Neuronal stem cell (in vitro differentiated cells): ENCODE measurements around the gene LRTM1.

ENCODE experiments used
- DNase-seq: peaks from one replicate; pipeline ENCODE4 v3.0.0-alpha.2; 2013; ENCODE audit warnings: low spot score
- H2AFZ ChIP-seq: one replicate; pipeline ENCODE4 v1.6.1; 2013; ENCODE audit warnings: mild to moderate bottlenecking, low read length, inconsistent platforms
- H2AK5ac ChIP-seq: 2 replicates; pipeline ENCODE4 v1.6.1; 2013; ENCODE audit warnings: low read depth, mild to moderate bottlenecking, inconsistent platforms, low read length, moderate library complexity, mixed read lengths
- H2BK120ac ChIP-seq: 2 replicates; pipeline ENCODE4 v1.6.1; 2013; ENCODE audit warnings: low read depth, mild to moderate bottlenecking, inconsistent platforms, low read length, moderate library complexity, mixed read lengths
- H2BK12ac ChIP-seq: one replicate; pipeline ENCODE4 v1.6.1; 2013; ENCODE audit warnings: low read length, inconsistent platforms
- H2BK15ac ChIP-seq: 2 replicates; pipeline ENCODE4 v1.6.1; 2013; ENCODE audit warnings: mild to moderate bottlenecking, low read length, inconsistent platforms, mixed read lengths
- H2BK5ac ChIP-seq: one replicate; pipeline ENCODE4 v1.6.1; 2013; ENCODE audit warnings: inconsistent platforms, mild to moderate bottlenecking, low read length, moderate library complexity
- H3K14ac ChIP-seq: one replicate; pipeline ENCODE4 v1.6.1; 2013; ENCODE audit warnings: low read length, inconsistent platforms
- H3K18ac ChIP-seq: 2 replicates; pipeline ENCODE4 v1.6.1; 2013; ENCODE audit warnings: low read length, inconsistent platforms
- H3K23ac ChIP-seq: 2 replicates; pipeline ENCODE4 v1.6.1; 2013; ENCODE audit warnings: low read depth, mild to moderate bottlenecking, mixed read lengths, low read length, inconsistent platforms; ENCODE audit not compliant: poor library complexity
- H3K27ac ChIP-seq: replicated peaks from 3 replicates; pipeline ENCODE4 v1.5.1; 2013; ENCODE audit warnings: low read length, inconsistent platforms
- H3K27me3 ChIP-seq, 3 experiments: 2 replicates each; pipeline ENCODE4 v1.6.1; 2013; ENCODE audit warnings: low read length in 3 of 3, mild to moderate bottlenecking in 2 of 3, inconsistent platforms in 1 of 3, low read depth in 1 of 3, mixed read lengths in 1 of 3, moderate library complexity in 1 of 3; ENCODE audit not compliant: control insufficient read depth in 3 of 3, insufficient read depth in 3 of 3
- H3K36me3 ChIP-seq, 2 donors: replicated peaks in 1 of 2; 2 replicates each; pipeline ENCODE4 v1.6.1; 2013; ENCODE audit warnings: low read length in 2 of 2; ENCODE audit not compliant: control insufficient read depth in 2 of 2, insufficient read depth in 2 of 2
- H3K4ac ChIP-seq: 2 replicates; pipeline ENCODE4 v1.6.1; 2013; ENCODE audit warnings: inconsistent platforms, mild to moderate bottlenecking, low read length, moderate library complexity
- H3K4me1 ChIP-seq, 2 donors: 1 replicate in 1 of 2; 2 replicates in 1 of 2; pipeline ENCODE4 v1.6.1; 2013; ENCODE audit warnings: low read length in 2 of 2, low read depth in 1 of 2; ENCODE audit not compliant: control insufficient read depth in 2 of 2, insufficient read depth in 1 of 2
- H3K4me2 ChIP-seq: one replicate; pipeline ENCODE4 v1.6.1; 2013; ENCODE audit warnings: mild to moderate bottlenecking, low read length, inconsistent platforms; ENCODE audit not compliant: insufficient read depth, poor library complexity, severe bottlenecking
- H3K4me3 ChIP-seq, 2 donors: 2 replicates each; pipeline ENCODE4 v1.5.1; 2013; ENCODE audit warnings: low read length in 2 of 2, mild to moderate bottlenecking in 2 of 2, inconsistent platforms in 1 of 2, moderate library complexity in 1 of 2
- H3K79me1 ChIP-seq: one replicate; pipeline ENCODE4 v1.6.1; 2013; ENCODE audit warnings: low read depth, mild to moderate bottlenecking, inconsistent platforms, low read length, moderate library complexity
- H3K9ac ChIP-seq: one replicate; pipeline ENCODE4 v1.6.1; 2013; ENCODE audit warnings: mild to moderate bottlenecking, low read depth, low read length, inconsistent platforms; ENCODE audit not compliant: poor library complexity
- H3K9me3 ChIP-seq, 2 donors: replicated peaks in 1 of 2; 2 replicates each; pipeline versions ENCODE3 to v1.6.1; 2013; ENCODE audit warnings: low read length in 2 of 2, mild to moderate bottlenecking in 2 of 2, inconsistent platforms in 1 of 2, low read depth in 1 of 2, mixed read lengths in 1 of 2, moderate library complexity in 1 of 2; ENCODE audit not compliant: control insufficient read depth in 2 of 2, insufficient read depth in 1 of 2
- H4K8ac ChIP-seq: one replicate; pipeline ENCODE4 v1.6.1; 2013; ENCODE audit warnings: low read depth, mild to moderate bottlenecking, inconsistent platforms, low read length, moderate library complexity
- H4K91ac ChIP-seq: one replicate; pipeline ENCODE4 v1.6.1; 2013; ENCODE audit warnings: low read length, low read depth, mild to moderate bottlenecking, inconsistent platforms; ENCODE audit not compliant: poor library complexity
- WGBS, 2 donors: extraction: QIAGEN DNeasy Blood & Tissue Kit; methylation state at CpG; one replicate each; pipeline ENCODE4 v1.1.7; 2013; ENCODE audit warnings: missing lambda C conversion rate in 2 of 2, mixed read lengths in 1 of 2; ENCODE audit not compliant: insufficient read length in 2 of 2, insufficient replicate concordance in 1 of 2; ENCODE audit errors: extremely low coverage in 2 of 2; 5-methylcytosine and 5-hydroxymethylcytosine counted together

LRTM1 gene

GRCh38 chr3:54960082-54960481 lies 32.2 kb upstream of the LRTM1 start:
- Histone ChIP-seq H2AK5ac (no peak overlapping the region), H3K4me3 (no peak overlapping the region), H3K27me3 (no peaks in the 10 kb centered on the region), H3K4me2 (no peak overlapping the region), H2BK5ac (no peak overlapping the region), H3K14ac (no peak overlapping the region), H3K9ac (no peak overlapping the region), H2AFZ (no peak overlapping the region), H3K79me1 (no peaks in the 10 kb centered on the region), H3K36me3 (no peaks in the 10 kb centered on the region), H4K91ac (no peak overlapping the region), H3K18ac (no peak overlapping the region), H3K9me3 (no peaks in the 10 kb centered on the region), H3K23ac (no peak overlapping the region), H4K8ac (no peak overlapping the region), H3K27ac (no peak overlapping the region), H2BK12ac (no peak overlapping the region), H3K4me1 (peaks cover 0 to 8% of the 10 kb centered on the region in 2 donors), H2BK120ac (no peak overlapping the region), H2BK15ac (no peak overlapping the region), H3K4ac (no peak overlapping the region)
- WGBS, 2 donors, result no CpG with 5 or more reads among the region's 1 CpG
- DNase-seq, result no peak

GRCh38 chr3:54957711-54958110 lies 29.9 kb upstream of the LRTM1 start:
- Histone ChIP-seq H3K23ac (no peak overlapping the region), H3K36me3 (no peaks in the 10 kb centered on the region), H2AFZ (no peak overlapping the region), H4K91ac (no peak overlapping the region), H3K4me1 (peaks cover 9 to 11% of the 10 kb centered on the region in 2 donors), H3K27ac (no peak overlapping the region), H3K79me1 (no peaks in the 10 kb centered on the region), H3K18ac (no peak overlapping the region), H3K4me3 (no peak overlapping the region), H2BK5ac (no peak overlapping the region), H2BK12ac (no peak overlapping the region), H3K4me2 (no peak overlapping the region), H4K8ac (no peak overlapping the region), H2BK15ac (no peak overlapping the region), H3K14ac (no peak overlapping the region), H3K9me3 (no peaks in the 10 kb centered on the region), H3K4ac (no peak overlapping the region), H2AK5ac (no peak overlapping the region), H2BK120ac (no peak overlapping the region), H3K9ac (no peak overlapping the region), H3K27me3 (no peaks in the 10 kb centered on the region)
- WGBS, 2 donors, result no CpG with 5 or more reads among the region's 4 CpGs
- DNase-seq, result no peak

- no peak overlapping the region for H4K8ac ChIP-seq
- no peak overlapping the region for H3K27ac ChIP-seq
- no peak overlapping the region for H4K91ac ChIP-seq
- H3K4ac ChIP-seq, result no peak overlapping the region
- no peak overlapping the region for H2AFZ ChIP-seq
- peak overlapping the region; percentile 68 for H3K18ac ChIP-seq
- H3K36me3 ChIP-seq, result no peaks in the 10 kb centered on the region
- H3K4me3 ChIP-seq, result no peak overlapping the region
- no peaks in the 10 kb centered on the region for H3K9me3 ChIP-seq
- no peak overlapping the region for H2BK15ac ChIP-seq
- no peaks in the 10 kb centered on the region for H3K79me1 ChIP-seq
- H3K4me1 ChIP-seq, result peaks cover 6 to 11% of the 10 kb centered on the region in 2 donors
- H2BK12ac ChIP-seq, result no peak overlapping the region
- H3K9ac ChIP-seq, result no peak overlapping the region
- no CpG with 5 or more reads among the region's 6 CpGs for WGBS, 2 donors
- H3K23ac ChIP-seq, result no peak overlapping the region
- no peak overlapping the region for H3K4me2 ChIP-seq
- no peak overlapping the region for H2BK120ac ChIP-seq
- no peak for DNase-seq
- no peak overlapping the region for H3K14ac ChIP-seq
- no peak overlapping the region for H2AK5ac ChIP-seq
- H3K27me3 ChIP-seq, result no peaks in the 10 kb centered on the region
- no peak overlapping the region for H2BK5ac ChIP-seq
Observed at GRCh38 chr3:54955941-54956340, 28.1 kb upstream of the LRTM1 start.

- Histone ChIP-seq H2AK5ac (no peak overlapping the region), H4K91ac (no peak overlapping the region), H3K27me3 (no peaks in the 10 kb centered on the region), H3K36me3 (no peaks in the 10 kb centered on the region), H3K18ac (no peak overlapping the region), H2BK120ac (no peak overlapping the region), H3K4me3 (no peak overlapping the region), H2AFZ (no peak overlapping the region), H4K8ac (no peak overlapping the region), H2BK12ac (no peak overlapping the region), H2BK5ac (no peak overlapping the region), H3K14ac (no peak overlapping the region), H3K4ac (no peak overlapping the region), H3K4me1 (peaks cover 7 to 11% of the 10 kb centered on the region in 2 donors), H3K79me1 (no peaks in the 10 kb centered on the region), H3K23ac (no peak overlapping the region), H3K9ac (no peak overlapping the region), H3K4me2 (no peak overlapping the region), H3K9me3 (no peaks in the 10 kb centered on the region), H2BK15ac (no peak overlapping the region), H3K27ac (no peak overlapping the region)
- DNase-seq, result no peak
- WGBS, 2 donors, result no CpG with 5 or more reads among the region's 3 CpGs
Observed at GRCh38 chr3:54955496-54955895, 27.6 kb upstream of the LRTM1 start.
